Measurements from ENCODE around the gene PAPOLB. TPM values are rescaled to one million over a fixed set of nuclear protein-coding genes. Genes with fewer than 3 reads are reported as not detected.

PAPOLB gene
- total and polyA plus RNA-seq, 2 of the 4 experiments (the other 2 are of a cell fraction): under 0.01 TPM; not detected in 1

DNA sequence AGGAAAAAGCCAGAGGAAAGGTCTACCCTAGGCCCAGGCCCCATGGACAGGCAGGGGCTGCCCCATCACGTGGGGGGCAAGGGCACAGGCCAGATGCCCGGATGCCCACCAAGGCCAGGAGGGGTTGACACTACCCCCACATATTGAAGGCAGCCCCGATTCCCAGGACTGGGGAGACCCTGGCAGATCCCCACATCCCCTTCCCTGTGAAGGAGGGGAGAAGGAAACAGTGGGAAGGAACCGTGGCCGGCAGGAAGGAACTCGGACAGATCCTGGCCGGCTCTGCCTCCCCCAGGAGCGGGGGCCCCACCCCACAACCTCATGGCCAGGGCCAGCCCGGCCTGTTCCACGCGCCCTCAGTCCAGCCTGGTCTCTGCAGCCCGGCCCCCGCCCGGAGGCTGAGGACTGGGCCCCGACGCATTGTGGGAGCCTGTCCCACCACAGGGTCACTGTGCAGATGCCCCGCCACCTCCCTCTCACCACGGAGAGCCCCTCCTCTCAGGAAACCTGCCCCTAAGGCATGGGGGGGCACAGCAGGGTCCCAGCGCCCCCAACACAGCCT, 41.3 kb downstream of the PAPOLB start:
- Histone ChIP-seq H3K4ac (ENCODE audit: low read depth, low read length) (no peak overlapping the region), H2AFZ (replicated peaks; ENCODE audit: low read length, poor library complexity) (no peak overlapping the region), H4K20me1 (ENCODE audit: insufficient read depth, low read length) (no peaks in the 10 kb centered on the region), H3K36me3 (ENCODE audit: control insufficient read depth, insufficient read depth, low read length) (no peaks in the 10 kb centered on the region), H3K27me3 (ENCODE audit: control insufficient read depth, insufficient read depth, low read length) (peaks cover 2% of the 10 kb centered on the region; the same call in 1 of the 2 replicates), H2AK9ac (replicated peaks; ENCODE audit: low read depth, low read length, poor library complexity) (no peak overlapping the region), H3K4me3 (ENCODE audit: insufficient read depth, low read depth, low read length) (no peak overlapping the region), H3K9me3 (ENCODE audit: control insufficient read depth, insufficient read depth, low read length) (no peaks in the 10 kb centered on the region), H4K8ac (ENCODE audit: low read depth in 2 of 2, low read length in 2 of 2) (no peak overlapping the region), H2BK15ac (ENCODE audit: low read depth, low read length) (no peak overlapping the region), H3K4me2 (ENCODE audit: low read depth, low read length) (no peak overlapping the region), H2BK20ac (ENCODE audit: low read depth, low read length) (no peak overlapping the region), H2BK5ac (ENCODE audit: low read depth, low read length, poor library complexity, severe bottlenecking) (no peak overlapping the region), H2AK5ac (ENCODE audit: low read depth, low read length) (no peak overlapping the region), H3K27ac (ENCODE audit: insufficient read depth, low read length) (no peak overlapping the region), H3K23ac (ENCODE audit: low read depth, low read length) (no peak overlapping the region), H4K5ac (ENCODE audit: low read depth, low read length) (no peak overlapping the region), H4K91ac (ENCODE audit: insufficient read depth, low read depth, low read length) (no peak overlapping the region), H3K4me1 (ENCODE audit: control insufficient read depth, insufficient read depth, low read length) (no peaks in the 10 kb centered on the region; the same call in 1 of the 2 replicates), H3K9ac (ENCODE audit: low read depth, low read length) (no peak overlapping the region), H3K18ac (ENCODE audit: low read depth, low read length) (no peak overlapping the region), H3K9me1 (ENCODE audit: insufficient read depth, low read length) (no peaks in the 10 kb centered on the region), H3K56ac (ENCODE audit: extremely low read depth, insufficient read depth, low read length) (no peak overlapping the region), H2BK120ac (ENCODE audit: low read depth, low read length) (no peak overlapping the region), H3K79me1 (ENCODE audit: low read depth in 1 of 2, low read length in 2 of 2) (no peaks in the 10 kb centered on the region), H3K14ac (replicated peaks; ENCODE audit: low read depth, low read length) (no peak overlapping the region)
- in situ Hi-C loops (cut with MboI; ENCODE audit: low sequenced_read_pairs): no loop called here
- CTCF ChIA-PET: no interaction called here
- TF ChIP-seq CHD1 (IDR thresholded peaks at IDR 0.05; ENCODE audit: low read depth, low read length): no peak
- TF ChIP-seq BHLHE40 (IDR thresholded peaks at IDR 0.05; ENCODE audit: low read depth, low read length): no peak
- TF ChIP-seq FOS (IDR thresholded peaks at IDR 0.05; ENCODE audit: low read depth, low read length): no peak
- TF ChIP-seq RCOR1 (IDR thresholded peaks at IDR 0.05; ENCODE audit: insufficient replicate concordance, low read length): no peak
- no peak for TF ChIP-seq NFE2L2 (IDR thresholded peaks at IDR 0.05; ENCODE audit: low read depth, low read length)
- TF ChIP-seq, protein P1, sequence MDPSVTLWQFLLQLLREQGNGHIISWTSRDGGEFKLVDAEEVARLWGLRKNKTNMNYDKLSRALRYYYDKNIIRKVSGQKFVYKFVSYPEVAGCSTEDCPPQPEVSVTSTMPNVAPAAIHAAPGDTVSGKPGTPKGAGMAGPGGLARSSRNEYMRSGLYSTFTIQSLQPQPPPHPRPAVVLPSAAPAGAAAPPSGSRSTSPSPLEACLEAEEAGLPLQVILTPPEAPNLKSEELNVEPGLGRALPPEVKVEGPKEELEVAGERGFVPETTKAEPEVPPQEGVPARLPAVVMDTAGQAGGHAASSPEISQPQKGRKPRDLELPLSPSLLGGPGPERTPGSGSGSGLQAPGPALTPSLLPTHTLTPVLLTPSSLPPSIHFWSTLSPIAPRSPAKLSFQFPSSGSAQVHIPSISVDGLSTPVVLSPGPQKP (IDR thresholded peaks at IDR 0.05; ENCODE audit: borderline replicate concordance, low read depth, low read length): no peak
- TF ChIP-seq RAD21 (IDR thresholded peaks at IDR 0.05; ENCODE audit: low read length): no peak
- TF ChIP-seq, protein P2, sequence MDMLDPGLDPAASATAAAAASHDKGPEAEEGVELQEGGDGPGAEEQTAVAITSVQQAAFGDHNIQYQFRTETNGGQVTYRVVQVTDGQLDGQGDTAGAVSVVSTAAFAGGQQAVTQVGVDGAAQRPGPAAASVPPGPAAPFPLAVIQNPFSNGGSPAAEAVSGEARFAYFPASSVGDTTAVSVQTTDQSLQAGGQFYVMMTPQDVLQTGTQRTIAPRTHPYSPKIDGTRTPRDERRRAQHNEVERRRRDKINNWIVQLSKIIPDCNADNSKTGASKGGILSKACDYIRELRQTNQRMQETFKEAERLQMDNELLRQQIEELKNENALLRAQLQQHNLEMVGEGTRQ (IDR thresholded peaks at IDR 0.05; ENCODE audit: low read depth, low read length): no peak
- TF ChIP-seq RFX5 (IDR thresholded peaks at IDR 0.05; ENCODE audit: low read depth, low read length): no peak
- TF ChIP-seq, protein P3, sequence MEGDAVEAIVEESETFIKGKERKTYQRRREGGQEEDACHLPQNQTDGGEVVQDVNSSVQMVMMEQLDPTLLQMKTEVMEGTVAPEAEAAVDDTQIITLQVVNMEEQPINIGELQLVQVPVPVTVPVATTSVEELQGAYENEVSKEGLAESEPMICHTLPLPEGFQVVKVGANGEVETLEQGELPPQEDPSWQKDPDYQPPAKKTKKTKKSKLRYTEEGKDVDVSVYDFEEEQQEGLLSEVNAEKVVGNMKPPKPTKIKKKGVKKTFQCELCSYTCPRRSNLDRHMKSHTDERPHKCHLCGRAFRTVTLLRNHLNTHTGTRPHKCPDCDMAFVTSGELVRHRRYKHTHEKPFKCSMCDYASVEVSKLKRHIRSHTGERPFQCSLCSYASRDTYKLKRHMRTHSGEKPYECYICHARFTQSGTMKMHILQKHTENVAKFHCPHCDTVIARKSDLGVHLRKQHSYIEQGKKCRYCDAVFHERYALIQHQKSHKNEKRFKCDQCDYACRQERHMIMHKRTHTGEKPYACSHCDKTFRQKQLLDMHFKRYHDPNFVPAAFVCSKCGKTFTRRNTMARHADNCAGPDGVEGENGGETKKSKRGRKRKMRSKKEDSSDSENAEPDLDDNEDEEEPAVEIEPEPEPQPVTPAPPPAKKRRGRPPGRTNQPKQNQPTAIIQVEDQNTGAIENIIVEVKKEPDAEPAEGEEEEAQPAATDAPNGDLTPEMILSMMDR (conservative IDR thresholded peaks at IDR 0.05; ENCODE audit: low read depth, low read length): no peak
- no peak for TF ChIP-seq POLR2A (IDR thresholded peaks at IDR 0.05; ENCODE audit: low read depth, low read length)
- no peak for TF ChIP-seq MAFK (IDR thresholded peaks at IDR 0.05; ENCODE audit: low read depth, low read length)
- dilution Hi-C loops (cut with HindIII; ENCODE audit: low sequenced_read_pairs, unreplicated experiment): no loop called here
- intact Hi-C loops (cut with micrococcal nuclease): no loop called here
- no peak for DNase-seq
- no peak for ATAC-seq (ENCODE audit: low read depth)
- POLR2A ChIA-PET (ENCODE audit: unreplicated experiment): no interaction called here
- WGBS, 2 experiments (ENCODE audit: extremely low coverage in 2 of 2, insufficient read length in 1 of 2): 100% methylated on average over 1 of the region's 19 CpGs; no CpG with 5 or more reads in 1 of the 2 experiments
- no TSS peak for BruUV-seq (replicated peaks)
